NOMO-1 treated with DMSO at 0.1 percent for 48 hours (cell line): ENCODE data around the gene FOXO6.

Experiments
- DNase-seq: peaks from one replicate; lab custom pipeline; 2025; ENCODE audit not compliant: unreplicated experiment; lab: John Stamatoyannopoulos, UW

Gene FOXO6

GRCh38 chr1:41365772-41366454 lies 4.7 kb downstream of the FOXO6 start:
- DNase-seq: no peak

GRCh38 chr1:41366455-41367287 lies 5.4 kb downstream of the FOXO6 start:
- DNase-seq: no peak

- no peak for DNase-seq
Observed at GRCh38 chr1:41367288-41367642, 6.0 kb downstream of the FOXO6 start.

- DNase-seq: no peak
Observed at GRCh38 chr1:41368366-41368765, 7.1 kb downstream of the FOXO6 start.

GRCh38 chr1:41368801-41369200 lies 7.6 kb downstream of the FOXO6 start:
- no peak for DNase-seq

- no peak for DNase-seq
Observed at GRCh38 chr1:41369531-41369930, 8.3 kb downstream of the FOXO6 start.

- DNase-seq: no peak
Observed at GRCh38 chr1:41370225-41370624, 9.0 kb downstream of the FOXO6 start.

GRCh38 chr1:41370756-41371420 lies 9.7 kb downstream of the FOXO6 start:
- no peak for DNase-seq

GRCh38 chr1:41371630-41372599 lies 10.7 kb downstream of the FOXO6 start:
- no peak for DNase-seq

GRCh38 chr1:41372600-41372993 lies 11.4 kb downstream of the FOXO6 start:
- no peak for DNase-seq

- DNase-seq: no peak
Observed at GRCh38 chr1:41373373-41373772, 12.1 kb downstream of the FOXO6 start.

GRCh38 chr1:41374711-41375110 lies 13.5 kb downstream of the FOXO6 start:
- no peak for DNase-seq

- no peak for DNase-seq
Observed at GRCh38 chr1:41377397-41377796, 16.2 kb downstream of the FOXO6 start.

GRCh38 chr1:41378222-41378621 lies 17.0 kb downstream of the FOXO6 start:
- DNase-seq: no peak

- no peak for DNase-seq
Observed at GRCh38 chr1:41378999-41379737, 17.9 kb downstream of the FOXO6 start.

GRCh38 chr1:41379738-41380130 lies 18.5 kb downstream of the FOXO6 start:
- DNase-seq: no peak

GRCh38 chr1:41380195-41380594 lies 19.0 kb downstream of the FOXO6 start:
- no peak for DNase-seq

GRCh38 chr1:41380979-41381691 lies 19.9 kb downstream of the FOXO6 start:
- peak; percentile 53 for DNase-seq

- DNase-seq: peak; percentile 31
Observed at GRCh38 chr1:41381692-41382479, 20.7 kb downstream of the FOXO6 start.
